GM12878 (cell line): Measurements from ENCODE around the gene OR5T3. TPM values are rescaled to one million over a fixed set of nuclear protein-coding genes. Genes with fewer than 3 reads are reported as not detected.
"Not testable (repeated sequence)": the region's sequence is repeated elsewhere in the genome, so short reads cannot be mapped to it uniquely, and the experiment has no call there.

Experiments used
- ATAC-seq: fragments of 200-7000 bp; cut with Tn5 transposase; 3 replicates; pipeline ENCODE4 v1.9.1; 2020; ENCODE audit warnings: mild to moderate bottlenecking, moderate library complexity
- BruUV-seq: library from RNA; stranded (reverse); fragments of 400-500 nt; replicated peaks from 2 replicates; lab custom pipeline; 2021; lab: Mats Ljungman, UMichigan
- CTCF ChIA-PET: fragments of 300-600 bp; sonication (Branson Sonifier 250); formaldehyde crosslinking; extraction: SDS; loops from one replicate; lab custom pipeline; 2021; ENCODE audit warnings: inconsistent platforms; lab: Yijun Ruan, JAX
- POLR2A ChIA-PET: fragments of 350-600 bp; formaldehyde crosslinking; extraction: SDS; loops from one replicate; lab custom pipeline; 2021; ENCODE audit warnings: inconsistent platforms; lab: Charles Lee
- RAD21 ChIA-PET: fragments of 300-600 bp; sonication (Branson Sonifier 250); formaldehyde crosslinking; loops from one replicate; lab custom pipeline; 2023; ENCODE audit warnings: antibody characterized with exemption; ENCODE audit not compliant: unreplicated experiment; lab: Charles Lee
- SMC1A ChIA-PET: fragments of 300-600 bp; sonication (Branson Sonifier 250); formaldehyde crosslinking; loops from one replicate; lab custom pipeline; 2023; ENCODE audit not compliant: unreplicated experiment, uncharacterized antibody; lab: Charles Lee
- DNase-seq: peaks from one replicate; pipeline ENCODE4 v3.0.0-alpha.2; 2011; ENCODE audit warnings: low read depth, low spot score
- FAIRE-seq: peaks from 3 replicates; lab custom pipeline; 2011; peaks lifted over from hg19 to GRCh38; lab: Jason Lieb, UNC
- H2AFZ ChIP-seq: 2 replicates; pipeline ENCODE4 v1.6.0; 2011; ENCODE audit warnings: low read depth, low read length, control low read depth; ENCODE audit not compliant: control insufficient read depth
- H3K27ac ChIP-seq: 2 replicates; pipeline ENCODE4 v1.5.1; 2011; ENCODE audit warnings: control low read depth; ENCODE audit not compliant: control insufficient read depth, insufficient read depth
- H3K27me3 ChIP-seq, 2 experiments: replicated peaks in 1 of 2; 2 replicates each; pipeline versions ENCODE4 v1.6.0 to v1.6.1; 2011; ENCODE audit warnings: low read length in 1 of 2; ENCODE audit not compliant: control insufficient read depth in 2 of 2, insufficient read depth in 2 of 2
- H3K36me3 ChIP-seq, 2 experiments: 2 replicates each; pipeline ENCODE4 v1.5.1; 2011; ENCODE audit warnings: low read length in 1 of 2; ENCODE audit not compliant: control insufficient read depth in 2 of 2, insufficient read depth in 2 of 2
- H3K4me1 ChIP-seq: 2 replicates; pipeline ENCODE4 v1.6.1; 2011; ENCODE audit warnings: mild to moderate bottlenecking, low read length, moderate library complexity, mixed read lengths; ENCODE audit not compliant: control insufficient read depth, insufficient read depth
- H3K4me2 ChIP-seq: 2 replicates; pipeline ENCODE4 v1.6.0; 2011; ENCODE audit warnings: control low read depth; ENCODE audit not compliant: control insufficient read depth, insufficient read depth
- H3K4me3 ChIP-seq: fragments of 200-600 bp; sonication (generic); 2 replicates; pipeline ENCODE4 v1.5.1; 2016
- H3K79me2 ChIP-seq: 2 replicates; pipeline ENCODE4 v1.6.0; 2011; ENCODE audit warnings: low read length; ENCODE audit not compliant: control insufficient read depth, insufficient read depth
- H3K9ac ChIP-seq: 2 replicates; pipeline ENCODE4 v1.8.0; 2011; ENCODE audit warnings: low read length, control low read depth, mixed read lengths; ENCODE audit not compliant: control insufficient read depth, insufficient read depth
- H3K9me3 ChIP-seq: replicated peaks from 3 replicates; pipeline ENCODE4 v1.5.1; 2011; ENCODE audit warnings: mild to moderate bottlenecking, low read length; ENCODE audit not compliant: control insufficient read depth, insufficient read depth
- H4K20me1 ChIP-seq: 2 replicates; pipeline ENCODE4 v1.6.0; 2011; ENCODE audit not compliant: control insufficient read depth, insufficient read depth
- BHLHE40 ChIP-seq, 2 experiments: fragments of 450-650 bp in 1 of 2; IDR thresholded peaks; 2 replicates each; pipeline ENCODE4 v1.6.1; 2011 to 2017; ENCODE audit warnings: low read depth in 2 of 2, borderline replicate concordance in 1 of 2, improper control_type of control experiment in 1 of 2, low read length in 1 of 2, mild to moderate bottlenecking in 1 of 2
- KAT2A ChIP-seq: conservative IDR thresholded peaks from 2 replicates; pipeline ENCODE4 v1.6.1; 2011; ENCODE audit warnings: low read depth, low read length; ENCODE audit not compliant: control insufficient read depth
- SMARCA5 ChIP-seq: fragments of 450-650 bp; IDR thresholded peaks from 2 replicates; pipeline ENCODE4 v1.6.1; 2017; ENCODE audit warnings: mild to moderate bottlenecking
- SREBF2 ChIP-seq: IDR thresholded peaks from 2 replicates; pipeline ENCODE4 v1.6.1; 2012; ENCODE audit warnings: mild to moderate bottlenecking, low read length
- ZBED1 ChIP-seq: IDR thresholded peaks from 2 replicates; pipeline ENCODE4 v1.6.1; 2016; ENCODE audit warnings: borderline replicate concordance
- whole genome bisulfite sequencing: methylation state at CpG from one replicate; pipeline ENCODE4 v1.1.6; 2016; ENCODE audit warnings: low lambda C conversion rate; ENCODE audit not compliant: insufficient replicate concordance, insufficient coverage; ENCODE audit errors: missing lambda C conversion rate; 5-methylcytosine and 5-hydroxymethylcytosine counted together
- in situ Hi-C: fragments of 300-500 bp; cut with MboI; formaldehyde crosslinking; loops from 9 replicates; pipeline ENCODE4 v1.14.3; 2018; ENCODE audit warnings: mixed read lengths
- intact Hi-C: fragments of 100-400 bp; cut with micrococcal nuclease; formaldehyde crosslinking; loops from one replicate; pipeline ENCODE4 v1.14.2; 2022; ENCODE audit not compliant: unreplicated experiment
- polyA plus RNA-seq, 11 experiments: library from polyadenylated mRNA; depleted of rRNA in 4 of 11; unstranded in 6 of 11; stranded (reverse) in 5 of 11; fragments of >200 nt; fragmentation: Nextera tagmentation in 4 of 11; fragmentation: Illumina TruSeq in 1 of 11; extraction: Ambion mirVana in 4 of 11; extraction: Trizol in 1 of 11; gene quantifications; 1 replicate in 1 of 11; 2 replicates in 10 of 11; pipeline versions ENCODE4 v1.2.1 to v1.2.3, GENCODE V29; 2011 to 2016; ENCODE audit warnings: inconsistent platforms in 2 of 11, missing spikeins in 2 of 11, low read depth in 1 of 11
- total RNA-seq, 4 experiments: library from RNA; depleted of rRNA in 3 of 4; stranded (reverse); fragments of >200 nt in 3 of 4; fragmentation: Illumina TruSeq in 1 of 4; extraction: Trizol in 1 of 4; gene quantifications; 2 replicates each; pipeline versions ENCODE4 v1.2.1 to v1.2.3, GENCODE V29; 2013 to 2021
- TF ChIP-seq, protein P1 (sequence below): fragments of 450-650 bp; formaldehyde crosslinking; IDR thresholded peaks from 2 replicates; pipeline ENCODE4 v1.4.0; 2022; ENCODE audit warnings: mild to moderate bottlenecking, moderate library complexity
- TF ChIP-seq, protein P2 (sequence below): fragments of 150-350 bp; IDR thresholded peaks from 2 replicates; pipeline ENCODE4 v1.6.1; 2014; ENCODE audit warnings: mild to moderate bottlenecking, low read depth, low read length
- TF ChIP-seq, protein P3 (sequence below): fragments of 450-650 bp; IDR thresholded peaks from 2 replicates; pipeline ENCODE4 v1.6.1; 2017; ENCODE audit warnings: borderline replicate concordance
- TF ChIP-seq, protein P4 (sequence below): fragments of 450-650 bp; IDR thresholded peaks from 2 replicates; pipeline ENCODE4 v1.6.1; 2017; ENCODE audit warnings: mild to moderate bottlenecking, moderate library complexity

OR5T3 gene
- total and polyA plus RNA-seq, 10 of the 15 experiments (the other 5 are each of a cell fraction or from before 2014, with no cell fraction given): not detected

DNA sequence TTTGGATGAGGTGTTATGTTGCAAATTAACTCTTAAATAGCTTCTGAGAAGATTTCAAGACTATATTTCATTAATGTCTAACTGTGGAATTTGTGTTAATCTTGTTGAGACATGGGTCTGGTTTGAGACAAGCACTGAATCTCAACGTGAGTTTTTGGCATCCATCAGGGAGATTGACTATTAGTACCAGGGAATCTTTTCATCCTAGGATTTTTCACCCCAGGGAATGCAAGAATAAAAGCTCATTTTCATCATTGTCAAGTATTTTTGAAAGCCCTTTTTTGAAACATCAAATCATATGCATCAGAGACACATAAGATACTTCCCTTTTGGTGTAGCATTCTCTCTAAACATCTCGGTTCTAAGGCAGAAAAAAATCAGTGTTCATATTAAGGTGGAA lies 37.5 kb upstream of the OR5T3 start (continued):
- TF ChIP-seq, protein P1, sequence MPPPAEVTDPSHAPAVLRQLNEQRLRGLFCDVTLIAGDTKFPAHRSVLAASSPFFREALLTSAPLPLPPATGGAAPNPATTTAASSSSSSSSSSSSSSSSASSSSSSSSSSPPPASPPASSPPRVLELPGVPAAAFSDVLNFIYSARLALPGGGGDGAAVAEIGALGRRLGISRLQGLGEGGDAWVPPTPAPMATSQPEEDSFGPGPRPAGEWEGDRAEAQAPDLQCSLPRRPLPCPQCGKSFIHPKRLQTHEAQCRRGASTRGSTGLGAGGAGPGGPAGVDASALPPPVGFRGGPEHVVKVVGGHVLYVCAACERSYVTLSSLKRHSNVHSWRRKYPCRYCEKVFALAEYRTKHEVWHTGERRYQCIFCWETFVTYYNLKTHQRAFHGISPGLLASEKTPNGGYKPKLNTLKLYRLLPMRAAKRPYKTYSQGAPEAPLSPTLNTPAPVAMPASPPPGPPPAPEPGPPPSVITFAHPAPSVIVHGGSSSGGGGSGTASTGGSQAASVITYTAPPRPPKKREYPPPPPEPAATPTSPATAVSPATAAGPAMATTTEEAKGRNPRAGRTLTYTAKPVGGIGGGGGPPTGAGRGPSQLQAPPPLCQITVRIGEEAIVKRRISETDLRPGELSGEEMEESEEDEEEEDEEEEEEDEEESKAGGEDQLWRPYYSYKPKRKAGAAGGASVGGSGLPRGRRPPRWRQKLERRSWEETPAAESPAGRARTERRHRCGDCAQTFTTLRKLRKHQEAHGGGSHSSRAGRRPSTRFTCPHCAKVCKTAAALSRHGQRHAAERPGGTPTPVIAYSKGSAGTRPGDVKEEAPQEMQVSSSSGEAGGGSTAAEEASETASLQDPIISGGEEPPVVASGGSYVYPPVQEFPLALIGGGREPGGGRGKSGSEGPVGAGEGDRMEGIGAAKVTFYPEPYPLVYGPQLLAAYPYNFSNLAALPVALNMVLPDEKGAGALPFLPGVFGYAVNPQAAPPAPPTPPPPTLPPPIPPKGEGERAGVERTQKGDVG (CRISPR knock-in tag): no peak
- TF ChIP-seq BHLHE40 (IDR thresholded peaks at IDR 0.05; ENCODE audit: borderline replicate concordance in 1 of 2, low read depth in 2 of 2, low read length in 1 of 2) (no peak), ZBED1 (no peak), KAT2A (no peak), SREBF2 (no peak), SMARCA5 (no peak)
- TF ChIP-seq, protein P2, sequence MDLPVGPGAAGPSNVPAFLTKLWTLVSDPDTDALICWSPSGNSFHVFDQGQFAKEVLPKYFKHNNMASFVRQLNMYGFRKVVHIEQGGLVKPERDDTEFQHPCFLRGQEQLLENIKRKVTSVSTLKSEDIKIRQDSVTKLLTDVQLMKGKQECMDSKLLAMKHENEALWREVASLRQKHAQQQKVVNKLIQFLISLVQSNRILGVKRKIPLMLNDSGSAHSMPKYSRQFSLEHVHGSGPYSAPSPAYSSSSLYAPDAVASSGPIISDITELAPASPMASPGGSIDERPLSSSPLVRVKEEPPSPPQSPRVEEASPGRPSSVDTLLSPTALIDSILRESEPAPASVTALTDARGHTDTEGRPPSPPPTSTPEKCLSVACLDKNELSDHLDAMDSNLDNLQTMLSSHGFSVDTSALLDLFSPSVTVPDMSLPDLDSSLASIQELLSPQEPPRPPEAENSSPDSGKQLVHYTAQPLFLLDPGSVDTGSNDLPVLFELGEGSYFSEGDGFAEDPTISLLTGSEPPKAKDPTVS: no peak
- TF ChIP-seq, protein P3, sequence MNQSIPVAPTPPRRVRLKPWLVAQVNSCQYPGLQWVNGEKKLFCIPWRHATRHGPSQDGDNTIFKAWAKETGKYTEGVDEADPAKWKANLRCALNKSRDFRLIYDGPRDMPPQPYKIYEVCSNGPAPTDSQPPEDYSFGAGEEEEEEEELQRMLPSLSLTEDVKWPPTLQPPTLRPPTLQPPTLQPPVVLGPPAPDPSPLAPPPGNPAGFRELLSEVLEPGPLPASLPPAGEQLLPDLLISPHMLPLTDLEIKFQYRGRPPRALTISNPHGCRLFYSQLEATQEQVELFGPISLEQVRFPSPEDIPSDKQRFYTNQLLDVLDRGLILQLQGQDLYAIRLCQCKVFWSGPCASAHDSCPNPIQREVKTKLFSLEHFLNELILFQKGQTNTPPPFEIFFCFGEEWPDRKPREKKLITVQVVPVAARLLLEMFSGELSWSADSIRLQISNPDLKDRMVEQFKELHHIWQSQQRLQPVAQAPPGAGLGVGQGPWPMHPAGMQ: no peak
- TF ChIP-seq, protein P4, sequence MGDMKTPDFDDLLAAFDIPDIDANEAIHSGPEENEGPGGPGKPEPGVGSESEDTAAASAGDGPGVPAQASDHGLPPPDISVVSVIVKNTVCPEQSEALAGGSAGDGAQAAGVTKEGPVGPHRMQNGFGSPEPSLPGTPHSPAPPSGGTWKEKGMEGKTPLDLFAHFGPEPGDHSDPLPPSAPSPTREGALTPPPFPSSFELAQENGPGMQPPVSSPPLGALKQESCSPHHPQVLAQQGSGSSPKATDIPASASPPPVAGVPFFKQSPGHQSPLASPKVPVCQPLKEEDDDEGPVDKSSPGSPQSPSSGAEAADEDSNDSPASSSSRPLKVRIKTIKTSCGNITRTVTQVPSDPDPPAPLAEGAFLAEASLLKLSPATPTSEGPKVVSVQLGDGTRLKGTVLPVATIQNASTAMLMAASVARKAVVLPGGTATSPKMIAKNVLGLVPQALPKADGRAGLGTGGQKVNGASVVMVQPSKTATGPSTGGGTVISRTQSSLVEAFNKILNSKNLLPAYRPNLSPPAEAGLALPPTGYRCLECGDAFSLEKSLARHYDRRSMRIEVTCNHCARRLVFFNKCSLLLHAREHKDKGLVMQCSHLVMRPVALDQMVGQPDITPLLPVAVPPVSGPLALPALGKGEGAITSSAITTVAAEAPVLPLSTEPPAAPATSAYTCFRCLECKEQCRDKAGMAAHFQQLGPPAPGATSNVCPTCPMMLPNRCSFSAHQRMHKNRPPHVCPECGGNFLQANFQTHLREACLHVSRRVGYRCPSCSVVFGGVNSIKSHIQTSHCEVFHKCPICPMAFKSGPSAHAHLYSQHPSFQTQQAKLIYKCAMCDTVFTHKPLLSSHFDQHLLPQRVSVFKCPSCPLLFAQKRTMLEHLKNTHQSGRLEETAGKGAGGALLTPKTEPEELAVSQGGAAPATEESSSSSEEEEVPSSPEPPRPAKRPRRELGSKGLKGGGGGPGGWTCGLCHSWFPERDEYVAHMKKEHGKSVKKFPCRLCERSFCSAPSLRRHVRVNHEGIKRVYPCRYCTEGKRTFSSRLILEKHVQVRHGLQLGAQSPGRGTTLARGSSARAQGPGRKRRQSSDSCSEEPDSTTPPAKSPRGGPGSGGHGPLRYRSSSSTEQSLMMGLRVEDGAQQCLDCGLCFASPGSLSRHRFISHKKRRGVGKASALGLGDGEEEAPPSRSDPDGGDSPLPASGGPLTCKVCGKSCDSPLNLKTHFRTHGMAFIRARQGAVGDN: no peak

DNA sequence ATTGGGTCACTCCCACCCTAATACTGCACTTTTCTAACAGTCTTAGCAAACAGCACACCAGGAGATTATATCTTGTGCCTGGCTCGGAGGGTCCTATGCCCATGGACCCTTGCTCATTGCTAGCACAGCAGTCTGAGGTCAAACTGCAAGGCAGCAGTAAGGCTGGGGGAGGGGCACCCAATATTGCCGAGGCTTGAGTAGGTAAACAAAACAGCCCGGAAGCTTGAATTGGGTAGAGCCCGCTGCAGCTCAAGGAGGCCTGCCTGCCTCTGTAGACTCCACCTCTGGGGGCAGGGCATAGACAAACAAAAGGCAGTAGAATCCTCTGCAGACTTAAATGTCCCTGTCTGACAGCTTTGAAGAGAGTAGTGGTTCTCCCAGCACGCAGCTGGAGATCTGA lies 32.3 kb upstream of the OR5T3 start:
- H3K27ac ChIP-seq, BruUV-seq, H3K9me3 ChIP-seq, RAD21 ChIA-PET, H2AFZ ChIP-seq, H3K4me1 ChIP-seq, H4K20me1 ChIP-seq, DNase-seq, SMC1A ChIA-PET, intact Hi-C loops, H3K9ac ChIP-seq, FAIRE-seq, ATAC-seq, H3K4me3 ChIP-seq, H3K79me2 ChIP-seq, in situ Hi-C loops, H3K4me2 ChIP-seq, H3K27me3 ChIP-seq, POLR2A ChIA-PET, CTCF ChIA-PET, H3K36me3 ChIP-seq: not testable (repeated sequence)
- 45% methylated on average over 5 of the region's 5 CpGs for WGBS
